NCI-H524 (cell line): ENCODE results near the gene CPXM2.
A peak's percentile ranks its signal among the peaks of the same experiment; 100 is the strongest.

ENCODE experiments used
- DNase-seq, 2 experiments: peaks; one replicate each; lab custom pipeline; 2025; lab: John Stamatoyannopoulos, UW

CPXM2 gene

DNA sequence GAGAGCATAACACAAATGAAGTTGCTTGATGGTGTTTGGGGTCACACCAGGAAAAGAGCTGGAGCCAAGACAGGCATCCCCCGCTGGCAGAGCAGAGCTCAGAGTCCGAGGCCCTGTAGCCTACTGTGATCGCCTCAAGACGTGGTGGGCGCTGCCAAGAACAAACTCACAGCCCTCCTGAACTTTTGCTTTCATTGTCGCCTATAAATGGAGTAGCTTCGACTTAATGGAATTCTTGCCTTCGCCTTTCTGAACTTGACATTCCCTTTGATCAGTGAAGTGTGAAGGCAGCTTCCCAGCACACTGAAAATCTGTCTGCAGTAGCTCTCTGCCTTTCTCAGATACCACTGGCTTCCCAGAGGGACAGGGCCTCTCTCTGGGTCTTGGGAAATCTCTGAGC lies 21.3 kb downstream of the CPXM2 start:
- DNase-seq, result no peak

DNA sequence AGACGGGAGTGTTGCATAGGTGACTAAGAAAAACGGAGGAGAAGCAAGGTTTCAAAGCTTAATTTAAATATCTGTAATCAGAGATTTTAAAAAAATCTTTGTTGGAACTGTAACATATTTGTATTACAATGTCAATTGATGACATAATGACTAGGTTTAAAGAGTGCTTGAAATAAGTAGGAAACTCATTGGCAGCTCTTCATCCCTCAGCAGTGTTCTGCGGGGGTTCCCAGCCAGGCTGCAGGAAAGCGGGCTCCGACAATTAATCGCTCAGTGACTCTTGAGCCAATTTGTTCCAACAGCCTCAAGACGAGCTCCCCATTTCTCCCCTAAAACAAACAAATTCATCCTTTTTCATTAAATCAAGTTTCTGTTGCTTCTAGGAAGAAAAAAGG lies 22.6 kb downstream of the CPXM2 start:
- no peak for DNase-seq

DNA sequence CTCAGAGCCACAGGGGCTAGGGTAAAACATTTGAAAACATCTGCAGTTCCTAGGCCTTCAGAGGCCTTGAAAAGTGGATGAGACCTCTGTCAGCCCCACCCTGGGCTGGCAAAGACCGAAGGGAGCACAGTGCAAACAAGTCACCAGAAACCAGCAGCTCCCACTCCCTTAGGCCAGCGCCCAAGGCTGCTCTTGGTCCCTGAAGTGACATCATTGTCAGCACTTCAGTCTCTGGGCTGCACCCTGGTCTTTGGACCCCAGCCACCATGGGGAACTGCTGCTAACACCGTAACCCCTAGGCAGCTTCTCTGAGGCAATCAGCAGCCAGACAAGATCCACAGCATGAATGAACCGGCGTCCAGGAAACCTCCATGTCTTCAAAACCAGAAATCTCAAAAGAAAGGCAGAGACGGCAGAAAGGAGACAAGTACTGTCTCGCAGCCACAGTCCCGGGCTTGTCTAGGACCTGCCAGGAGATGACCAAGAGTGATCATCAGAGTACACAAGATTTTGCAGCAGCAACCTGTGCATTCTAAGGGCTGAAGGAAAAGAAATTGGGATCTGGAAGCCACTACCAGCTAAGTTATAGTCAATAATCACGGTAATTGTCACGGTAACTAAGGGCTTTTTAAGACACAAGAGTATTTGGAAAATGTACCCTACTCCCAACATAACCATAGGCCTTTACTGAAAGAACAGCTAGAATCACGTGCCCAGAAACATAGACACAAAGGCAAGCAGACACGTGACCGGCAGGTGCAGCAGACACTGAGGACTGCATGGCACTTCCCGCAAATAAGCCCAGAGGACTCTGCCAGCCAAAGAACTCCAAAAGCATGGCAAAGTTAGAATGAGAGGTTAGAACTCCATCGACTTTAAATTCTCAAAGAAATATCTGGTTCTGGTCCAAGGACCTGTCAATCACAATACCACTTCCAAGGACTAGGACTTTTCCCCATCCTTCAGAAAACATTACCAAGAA lies 23.3 kb downstream of the CPXM2 start:
- DNase-seq, result no peak

DNA sequence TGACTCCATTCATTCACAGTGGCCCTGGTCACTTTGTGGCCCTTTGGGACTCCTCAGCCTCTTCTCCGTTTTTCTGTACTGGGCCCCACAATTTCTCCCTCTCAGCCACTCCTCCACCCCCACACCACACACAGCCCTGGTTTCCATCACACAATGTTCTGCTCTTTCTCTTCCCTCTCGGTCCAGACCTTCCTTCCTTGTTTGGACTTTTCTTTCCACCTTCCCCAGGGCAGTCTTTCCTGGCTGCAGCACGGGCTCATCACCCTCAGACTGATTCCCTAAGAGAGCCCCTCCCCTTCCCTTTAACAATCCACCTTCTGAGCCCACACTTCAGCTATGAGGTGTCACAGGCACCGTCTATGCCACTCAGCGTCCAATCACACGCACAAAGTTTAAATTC lies 25.7 kb downstream of the CPXM2 start:
- no peak for DNase-seq

DNA sequence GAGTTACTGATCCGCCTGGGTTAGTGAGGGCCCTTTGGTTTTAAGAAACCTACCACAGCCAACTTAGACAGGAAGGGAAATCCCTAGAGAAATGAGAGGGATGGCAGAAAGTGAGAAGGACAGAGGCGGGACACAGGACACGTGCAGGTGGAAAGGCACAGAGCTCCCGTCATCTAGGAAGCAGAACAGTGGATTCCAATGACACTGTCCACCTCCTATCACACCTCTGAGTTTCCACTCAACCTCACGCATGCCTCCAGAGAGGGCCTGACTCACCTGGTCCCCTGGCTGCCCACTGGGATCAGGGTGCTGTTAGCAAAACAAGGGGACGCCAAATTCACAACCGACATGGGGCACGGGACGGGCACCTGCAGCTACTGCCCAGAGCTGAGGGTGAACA lies 26.3 kb downstream of the CPXM2 start:
- no peak for DNase-seq

DNA sequence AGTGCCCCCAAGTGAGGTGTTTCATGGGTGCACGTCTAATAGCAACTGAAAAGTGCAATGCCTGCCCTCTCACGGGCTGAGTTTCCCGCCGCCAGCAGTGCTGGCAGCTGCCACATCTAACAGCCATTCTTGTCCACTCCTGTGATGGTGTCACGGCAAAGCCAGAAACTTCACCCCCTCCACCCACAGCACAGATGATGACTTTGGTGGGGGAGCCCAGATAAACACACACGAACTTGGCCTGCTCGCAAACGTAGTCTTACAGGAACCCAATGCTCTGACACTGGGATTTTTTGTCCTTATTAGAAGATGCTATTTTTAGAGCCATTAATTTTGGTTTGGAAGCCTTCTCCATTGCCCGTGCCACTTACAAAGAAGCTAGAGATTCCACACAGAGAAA lies 26.7 kb downstream of the CPXM2 start:
- DNase-seq, result no peak

DNA sequence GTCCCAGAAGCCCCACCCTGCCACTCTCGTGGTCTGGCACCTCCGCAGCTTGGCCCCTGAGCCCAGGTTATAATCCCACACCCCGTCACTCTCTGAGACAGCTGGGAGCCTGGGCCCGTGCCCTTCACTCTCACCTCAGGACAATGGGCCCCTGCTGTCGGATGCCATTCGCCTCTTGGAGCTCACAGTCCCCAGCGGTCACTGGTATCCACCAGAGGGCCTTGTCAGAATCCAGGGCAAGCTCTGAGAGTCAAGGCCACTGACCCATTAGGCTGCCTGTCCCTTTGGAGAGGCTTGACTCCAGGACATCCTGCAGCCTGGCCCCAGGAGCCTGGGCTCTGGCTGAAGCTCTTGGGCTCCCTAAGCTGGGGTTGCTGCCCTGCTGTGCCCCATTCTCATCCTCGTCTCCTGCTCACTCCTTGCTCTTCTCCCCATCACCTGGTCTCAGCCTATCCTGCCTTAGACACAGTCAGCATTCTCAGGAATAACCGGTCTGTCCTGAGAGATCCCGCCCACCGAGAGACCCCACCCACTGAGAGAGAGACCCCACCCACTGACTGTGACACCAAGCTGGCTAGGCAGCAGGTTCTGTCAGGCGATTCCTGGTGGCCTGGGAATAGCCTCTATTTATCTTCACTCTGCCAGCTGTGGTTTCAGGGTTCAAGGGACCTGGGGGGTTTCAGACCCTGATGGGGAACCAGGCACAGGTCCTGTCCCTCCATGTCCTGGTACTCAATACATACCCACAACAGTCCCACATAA lies 27.7 kb downstream of the CPXM2 start:
- no peak for DNase-seq

DNA sequence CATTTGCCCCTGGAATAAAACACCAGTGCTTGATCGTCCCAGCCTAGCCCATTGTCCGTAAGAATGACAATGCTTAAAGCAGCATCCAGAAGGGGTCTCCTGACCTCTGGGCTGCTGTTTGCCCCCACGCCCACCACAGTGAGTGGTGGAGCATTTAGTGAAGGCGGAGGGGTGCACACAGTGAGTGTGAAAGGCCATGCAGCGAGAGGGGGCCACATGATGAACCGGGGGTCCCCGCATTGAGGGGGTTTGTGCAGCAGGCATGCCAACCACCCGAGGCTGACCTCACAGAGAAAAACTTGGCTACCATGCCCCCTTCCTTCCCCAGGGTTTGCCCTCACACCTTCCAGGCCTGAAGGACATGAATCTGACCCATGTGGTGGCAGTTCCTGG lies 28.4 kb downstream of the CPXM2 start:
- no peak for DNase-seq

DNA sequence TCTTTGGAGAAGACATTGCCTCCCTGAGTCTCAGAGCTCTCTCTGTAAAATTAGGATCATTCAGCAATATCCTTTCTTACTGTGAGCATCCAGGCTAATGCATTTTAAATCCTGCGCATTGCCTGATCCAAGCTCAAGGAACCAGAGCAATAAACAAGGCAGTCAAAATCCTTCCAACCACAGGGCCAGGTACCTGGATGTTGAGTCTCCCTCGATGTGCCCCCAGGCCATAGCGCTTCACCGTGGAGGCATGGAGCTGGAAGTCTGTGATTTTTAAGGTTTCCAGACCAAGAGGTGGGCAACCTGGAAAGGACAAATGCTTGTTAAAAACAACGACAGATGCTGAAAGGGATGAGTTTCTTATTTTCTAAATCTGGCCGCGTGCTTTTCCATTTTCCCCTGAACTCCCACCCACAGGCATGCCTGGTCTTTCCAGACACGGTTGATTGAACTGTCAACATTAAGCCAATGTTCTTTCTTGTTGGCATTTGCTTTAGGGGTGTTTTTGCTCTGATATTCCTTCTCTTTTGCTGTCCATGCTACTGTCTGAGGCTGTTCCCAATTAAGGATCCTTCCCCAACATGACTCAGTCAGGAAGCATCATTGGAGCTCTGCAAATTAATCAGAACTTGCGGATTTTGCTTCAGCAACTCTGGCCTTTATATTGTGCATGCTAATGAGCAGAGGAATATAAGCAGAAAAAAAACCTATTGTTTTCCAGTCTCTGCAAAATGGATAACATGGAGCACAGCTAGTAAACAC lies 29.0 kb downstream of the CPXM2 start:
- DNase-seq, result peak in 1 of 2 experiments; percentile 3

DNA sequence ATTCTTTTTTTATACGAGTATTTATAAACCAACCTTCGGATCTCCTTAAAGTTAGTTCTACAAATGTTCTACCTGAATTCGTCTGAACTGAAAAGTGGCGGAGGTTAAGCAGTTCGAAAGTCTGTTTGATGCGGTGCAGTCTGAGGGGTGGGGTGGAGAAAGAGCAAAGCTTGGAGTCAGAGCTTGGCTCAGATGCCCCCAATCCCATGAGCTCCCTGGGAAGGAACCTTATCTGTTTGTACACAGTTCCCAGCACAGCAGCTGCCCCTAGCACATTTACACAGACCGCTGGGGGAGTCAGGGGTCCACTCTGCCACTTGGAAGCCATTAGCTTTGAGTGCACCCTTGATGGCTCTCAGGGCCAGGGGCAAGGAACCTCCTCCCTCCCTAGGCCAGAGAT lies 30.8 kb downstream of the CPXM2 start:
- peak in 1 of 2 experiments; percentile 51 for DNase-seq

DNA sequence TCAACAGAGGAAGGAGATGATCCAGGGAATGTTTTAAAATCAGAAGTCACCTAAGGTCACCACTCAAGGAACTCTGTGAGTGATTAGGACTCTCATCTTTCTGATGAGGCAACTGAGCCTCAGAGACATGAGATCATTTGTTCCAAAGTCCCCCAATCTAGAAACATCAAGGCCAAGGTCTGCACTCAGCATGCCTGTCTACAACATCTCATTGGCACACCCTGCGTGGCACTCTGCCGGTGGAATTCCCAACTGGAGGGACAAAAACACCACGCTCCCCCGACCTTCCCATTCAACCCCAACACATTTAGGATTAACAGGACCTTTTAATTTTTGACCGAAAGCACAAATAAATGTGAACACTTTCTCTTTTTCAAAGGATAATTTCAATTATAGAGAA lies 31.4 kb downstream of the CPXM2 start:
- no peak for DNase-seq

DNA sequence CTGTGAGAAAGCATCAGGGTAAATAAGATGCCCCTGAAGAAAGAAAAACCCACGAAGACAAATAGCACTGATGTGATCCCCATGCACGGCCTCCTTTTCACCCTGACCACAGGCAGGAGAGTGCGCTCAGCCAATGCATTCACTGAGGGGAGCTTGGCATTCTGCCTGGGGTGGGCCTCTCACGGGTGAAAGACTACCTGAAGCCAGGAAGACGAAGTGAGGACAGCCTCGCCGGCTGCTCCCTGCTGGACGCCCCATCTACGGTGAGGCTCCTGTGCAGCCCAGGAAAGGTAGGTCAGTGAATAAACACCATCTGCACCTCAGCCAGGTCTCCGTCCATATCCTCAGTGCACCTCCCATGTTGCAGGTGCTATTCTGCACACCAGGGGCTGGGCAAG lies 32.0 kb downstream of the CPXM2 start:
- no peak for DNase-seq

DNA sequence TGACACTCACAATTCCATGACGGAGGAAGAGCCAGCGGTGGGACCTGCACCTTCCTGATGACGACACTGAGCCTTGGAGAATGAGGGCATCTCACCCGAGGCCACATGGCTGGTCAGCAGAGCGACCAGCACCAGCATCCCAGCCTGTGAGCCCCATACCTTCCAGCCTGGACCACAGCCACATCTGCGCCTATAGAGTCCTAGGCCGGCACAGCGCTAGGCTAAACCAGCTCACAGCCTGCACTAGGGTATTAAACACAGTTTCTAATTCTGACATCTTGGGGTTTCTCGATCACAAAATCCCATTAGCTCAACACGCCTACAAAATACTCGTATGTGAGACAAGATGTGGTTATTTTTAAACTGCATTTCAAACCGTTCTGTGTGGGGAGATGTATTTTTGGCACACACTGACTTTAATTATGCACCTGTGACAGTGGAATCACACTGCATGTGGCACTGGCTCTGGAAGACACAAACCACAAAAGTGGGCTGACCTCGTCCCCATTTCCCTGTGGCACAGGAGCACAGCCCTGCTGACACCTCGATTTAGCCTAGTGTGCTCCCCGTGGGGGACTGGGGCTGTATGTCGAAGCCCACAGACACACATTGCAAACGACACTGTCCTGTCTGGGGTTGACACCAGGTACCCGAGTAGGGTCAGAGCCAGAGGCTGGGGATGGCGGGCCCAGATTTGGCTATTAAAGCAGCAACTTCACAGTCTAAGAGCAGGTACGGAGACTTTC lies 32.5 kb downstream of the CPXM2 start:
- no peak for DNase-seq

DNA sequence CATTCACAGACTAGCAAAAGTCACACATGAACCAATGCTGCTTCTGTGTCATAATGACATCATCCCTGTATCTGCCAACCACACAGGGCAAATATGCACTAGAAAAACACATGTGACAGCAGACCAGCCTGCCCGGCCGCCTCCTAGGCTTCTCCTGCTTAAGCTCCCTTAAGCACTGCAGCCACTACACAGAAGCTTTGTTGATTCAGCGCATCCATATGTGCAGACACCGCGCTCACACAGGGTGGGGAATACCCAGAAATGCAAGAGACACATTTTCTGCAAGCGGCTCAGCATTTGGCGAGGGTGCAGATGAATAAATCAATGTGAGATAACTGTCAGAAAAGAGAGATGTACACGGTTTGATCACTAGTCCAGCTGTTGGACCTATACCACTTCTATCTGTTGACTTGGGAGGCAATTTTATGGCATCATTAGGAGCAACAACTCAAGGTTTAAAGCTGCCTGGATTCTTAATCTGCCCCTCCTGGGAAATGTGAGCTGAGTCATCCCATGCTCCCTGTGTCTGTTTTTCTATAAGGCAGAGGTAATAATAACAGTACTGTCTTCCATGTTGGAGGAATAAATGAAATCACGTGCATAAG lies 33.4 kb downstream of the CPXM2 start:
- DNase-seq, result peak; percentile 45 to 83

DNA sequence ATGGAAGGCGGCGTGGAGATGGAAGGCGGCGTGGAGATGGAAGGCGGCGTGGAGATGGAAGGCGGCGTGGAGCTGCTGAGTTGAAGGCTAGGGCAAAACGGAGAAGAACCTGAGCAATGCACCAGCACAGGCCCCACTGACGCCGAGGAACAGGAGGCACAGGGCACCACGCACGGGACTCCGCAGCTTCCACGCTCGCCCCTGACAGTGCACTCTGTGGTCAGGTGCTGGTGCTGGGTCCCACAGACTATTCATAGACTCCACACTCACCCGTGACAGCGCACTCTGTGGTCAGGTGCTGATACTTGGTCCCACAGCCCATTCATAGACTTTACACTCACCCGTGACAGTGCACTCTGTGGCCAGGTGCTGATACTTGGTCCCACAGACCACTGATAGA lies 34.0 kb downstream of the CPXM2 start:
- DNase-seq, result no peak

DNA sequence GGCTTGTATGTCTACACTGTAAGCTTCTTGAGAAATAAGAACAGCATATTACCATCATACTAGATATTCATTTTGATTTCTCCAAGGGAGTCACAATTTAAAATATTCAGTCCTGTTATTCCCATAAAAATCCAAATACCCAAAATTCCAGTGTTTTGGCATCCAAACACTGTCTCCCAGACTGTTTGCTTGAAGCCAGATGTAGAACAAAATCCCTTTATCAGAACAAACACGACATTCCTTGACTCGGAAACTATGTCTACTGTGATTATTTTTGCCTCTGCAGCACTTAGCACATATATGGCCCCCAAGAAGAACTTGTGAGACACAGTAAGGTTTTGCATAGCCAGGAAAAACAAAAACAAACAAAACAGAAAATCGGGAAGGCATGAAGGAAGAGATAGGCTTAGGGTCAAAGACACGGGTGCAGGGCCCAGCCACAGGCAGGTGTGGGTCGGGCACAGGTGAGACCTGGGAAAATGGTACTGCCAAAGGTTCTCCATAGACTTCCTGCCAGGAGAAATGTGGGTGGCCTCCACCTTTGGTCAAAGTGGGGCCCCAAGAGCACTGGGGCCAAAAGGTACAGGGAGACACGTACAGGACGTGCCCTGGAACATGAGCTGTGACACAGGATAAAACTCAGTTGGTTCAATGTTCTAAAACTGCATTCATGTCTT lies 36.5 kb downstream of the CPXM2 start:
- no peak for DNase-seq

DNA sequence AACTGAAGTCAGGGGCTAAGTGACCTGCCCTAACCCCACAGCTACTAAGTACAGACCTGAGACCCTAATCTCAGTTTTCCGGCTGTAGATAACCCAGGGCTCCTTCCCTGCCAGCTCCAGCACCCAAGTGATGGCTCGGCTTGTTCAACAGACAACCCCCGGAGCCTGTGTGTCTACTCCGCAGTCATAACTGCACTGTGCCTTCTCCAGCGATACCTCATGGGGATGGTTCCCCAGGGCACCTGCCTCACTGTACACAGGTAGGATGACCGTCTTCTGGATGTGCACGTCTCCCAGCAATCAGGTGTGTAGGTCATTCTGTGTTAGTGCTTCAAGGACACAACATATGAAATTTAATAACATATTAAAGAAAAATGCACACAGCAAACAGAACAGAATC lies 37.1 kb downstream of the CPXM2 start:
- no peak for DNase-seq

DNA sequence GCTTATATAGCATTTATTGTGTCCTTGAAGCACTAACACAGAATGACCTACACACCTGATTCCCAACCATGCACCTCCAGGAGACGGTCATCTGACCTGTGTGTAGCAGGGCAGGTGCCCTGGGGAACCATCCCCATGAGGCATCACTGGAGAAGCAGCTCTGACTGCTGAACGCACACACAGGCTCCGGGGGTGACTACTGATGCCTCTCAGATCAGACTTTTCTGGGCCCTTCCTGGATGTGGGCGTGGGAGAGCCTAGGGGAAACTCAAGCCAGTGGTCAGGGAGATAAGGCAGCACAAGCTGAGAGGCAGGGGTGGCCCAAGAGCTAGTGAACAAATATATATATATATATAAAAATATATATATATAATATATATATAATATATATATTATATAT lies 37.6 kb downstream of the CPXM2 start:
- no peak for DNase-seq

DNA sequence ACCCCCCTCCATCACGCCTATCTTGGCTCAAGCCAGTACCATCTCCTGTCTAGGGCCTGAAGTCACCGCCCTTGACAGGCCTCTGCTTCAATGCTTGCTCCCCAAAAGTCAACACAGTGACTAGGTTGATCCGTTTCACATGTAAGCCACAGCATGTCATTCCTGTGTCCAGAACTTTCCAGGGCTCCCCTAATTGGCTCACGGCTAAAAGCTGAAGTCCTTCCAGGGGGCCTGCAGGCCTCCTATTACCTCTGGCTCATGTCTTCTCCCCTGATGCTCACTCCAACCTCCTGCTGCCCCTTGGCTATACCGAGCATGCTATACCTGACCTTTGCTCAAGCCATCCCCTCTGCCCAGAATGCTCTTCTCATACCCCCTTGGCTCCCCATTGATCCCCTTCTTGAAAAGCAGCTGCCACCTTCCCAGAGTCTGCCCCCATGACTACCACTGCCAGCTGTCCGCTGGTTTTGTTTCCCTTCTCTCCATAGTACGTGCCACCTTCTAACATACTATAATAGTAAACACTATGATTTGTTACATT lies 39.1 kb downstream of the CPXM2 start:
- no peak for DNase-seq
